ACC112 (cell line): ENCODE results near the gene KMT2A.
"Not testable (repeated sequence)": the region's sequence is repeated elsewhere in the genome, so short reads cannot be mapped to it uniquely, and the experiment has no call there.

Experiments used
- H2AFZ ChIP-seq: fragments of 200-600 bp; sonication (generic); one replicate; pipeline ENCODE4 v1.6.0; 2017; ENCODE audit warnings: antibody characterized with exemption, low read length; ENCODE audit not compliant: unreplicated experiment
- H3K27ac ChIP-seq: fragments of 200-600 bp; sonication (generic); 2 replicates; pipeline ENCODE4 v1.5.1; 2014; ENCODE audit warnings: low read depth, mild to moderate bottlenecking, antibody characterized with exemption, low read length, moderate library complexity
- H3K27me3 ChIP-seq: fragments of 200-600 bp; sonication (generic); 2 replicates; pipeline ENCODE4 v1.6.1; 2014; ENCODE audit warnings: mild to moderate bottlenecking, antibody characterized with exemption, low read length, moderate library complexity, mixed read lengths; ENCODE audit not compliant: insufficient read depth
- H3K36me3 ChIP-seq: fragments of 200-600 bp; sonication (generic); 2 replicates; pipeline ENCODE4 v1.6.1; 2016; ENCODE audit warnings: mild to moderate bottlenecking, antibody characterized with exemption, low read length, moderate library complexity, mixed read lengths; ENCODE audit not compliant: insufficient read depth
- H3K4me1 ChIP-seq: fragments of 200-600 bp; sonication (generic); one replicate; pipeline ENCODE4 v1.6.1; 2016; ENCODE audit warnings: low read length, mixed read lengths; ENCODE audit not compliant: insufficient read depth, unreplicated experiment, control insufficient read depth
- H3K4me3 ChIP-seq: fragments of 200-600 bp; sonication (generic); 2 replicates; pipeline ENCODE4 v1.5.1; 2014; ENCODE audit warnings: mild to moderate bottlenecking, low read depth, low read length
- H3K79me2 ChIP-seq: fragments of 200-600 bp; sonication (generic); one replicate; pipeline ENCODE4 v1.6.0; 2016; ENCODE audit warnings: low read length; ENCODE audit not compliant: control insufficient read depth, unreplicated experiment, insufficient read depth

Gene KMT2A

GRCh38 chr11:118560806-118561205, 124.5 kb downstream of the KMT2A start:
- H3K27ac ChIP-seq: no peak overlapping the region
- H3K4me1 ChIP-seq: peaks cover 7% of the 10 kb centered on the region
- no peak overlapping the region for H3K4me3 ChIP-seq
- H3K79me2 ChIP-seq: peaks cover 2% of the 10 kb centered on the region
- H3K36me3 ChIP-seq: peaks cover 8% of the 10 kb centered on the region
- no peak overlapping the region for H2AFZ ChIP-seq
- no peaks in the 10 kb centered on the region for H3K27me3 ChIP-seq

GRCh38 chr11:118565051-118565450, 128.8 kb downstream of the KMT2A start:
- Histone ChIP-seq H3K4me3 (peak overlapping the region; percentile 82), H3K36me3 (0 out of 2 replicates have a peak, but pooled peaks cover 4% of the 10 kb centered on the region)

GRCh38 chr11:118569670-118570069, 133.4 kb downstream of the KMT2A start:
- H3K79me2 ChIP-seq: peaks cover 27% of the 10 kb centered on the region
- no peaks in the 10 kb centered on the region for H3K36me3 ChIP-seq
- peaks cover 19% of the 10 kb centered on the region for H3K4me1 ChIP-seq
- no peaks in the 10 kb centered on the region for H3K27me3 ChIP-seq
- H3K4me3 ChIP-seq: no peak overlapping the region
- no peak overlapping the region for H2AFZ ChIP-seq
- H3K27ac ChIP-seq: no peak overlapping the region

More at GRCh38 chr11:118565051-118565450, 128.8 kb downstream of the KMT2A start:
- Histone ChIP-seq H3K27me3 (no peaks in the 10 kb centered on the region), H2AFZ (peak overlapping the region; percentile 54), H3K27ac (no peak overlapping the region), H3K4me1 (peaks cover 7% of the 10 kb centered on the region), H3K79me2 (peaks cover 2% of the 10 kb centered on the region)

- Histone ChIP-seq H3K27ac (0 out of 2 replicates have a peak overlapping the region, but pooled peaks have one; percentile 96), H3K4me1 (peaks cover 24% of the 10 kb centered on the region), H3K36me3 (no peaks in the 10 kb centered on the region), H2AFZ (peak overlapping the region; percentile 76), H3K27me3 (no peaks in the 10 kb centered on the region), H3K4me3 (no peak overlapping the region), H3K79me2 (peaks cover 36% of the 10 kb centered on the region)
These were observed 134.5 kb downstream of the KMT2A start for GRCh38 chr11:118570787-118571186.

- peak overlapping the region; percentile 96 for H3K27ac ChIP-seq
- peak overlapping the region; percentile 76 for H2AFZ ChIP-seq
- not testable (repeated sequence) for H3K36me3 ChIP-seq, H3K27me3 ChIP-seq
- peak overlapping the region; percentile 99 for H3K4me3 ChIP-seq
- H3K79me2 ChIP-seq: peaks cover 43% of the 10 kb centered on the region
- peaks cover 30% of the 10 kb centered on the region for H3K4me1 ChIP-seq
These were observed 135.4 kb downstream of the KMT2A start for GRCh38 chr11:118571701-118572060.

- Histone ChIP-seq H3K4me1 (peaks cover 30% of the 10 kb centered on the region), H3K27me3 (no peaks in the 10 kb centered on the region), H3K36me3 (no peaks in the 10 kb centered on the region), H3K27ac (peak within 1 kb of the TSS; percentile 96), H3K4me3 (peak within 1 kb of the TSS; percentile 99), H3K79me2 (peaks cover 50% of the 10 kb centered on the region), H2AFZ (peak within 1 kb of the TSS; percentile 76)
These were observed 136.0 kb downstream of the KMT2A start, which contains the start of gene ARCN1 for GRCh38 chr11:118572061-118572980. Gene ARCN1 (plus strand): TSS chr11:118572409. CDS start chr11:118572548, 139 bp downstream.

GRCh38 chr11:118572981-118573550, 136.8 kb downstream of the KMT2A start:
- Histone ChIP-seq H3K4me1 (peaks cover 30% of the 10 kb centered on the region), H3K36me3 (no peaks in the 10 kb centered on the region), H3K79me2 (peaks cover 57% of the 10 kb centered on the region), H3K27me3 (no peaks in the 10 kb centered on the region), H2AFZ (peak overlapping the region; percentile 45), H3K4me3 (peak overlapping the region; percentile 99), H3K27ac (peak overlapping the region; percentile 96)

- H3K36me3 ChIP-seq: no peaks in the 10 kb centered on the region
- H3K4me3 ChIP-seq: peak overlapping the region; percentile 99
- no peak overlapping the region for H2AFZ ChIP-seq
- H3K27me3 ChIP-seq: no peaks in the 10 kb centered on the region
- H3K4me1 ChIP-seq: peaks cover 40% of the 10 kb centered on the region
- peaks cover 70% of the 10 kb centered on the region for H3K79me2 ChIP-seq
- no peak overlapping the region for H3K27ac ChIP-seq
These were observed 138.3 kb downstream of the KMT2A start for GRCh38 chr11:118574636-118575035.
